Smooth muscle cell (in vitro differentiated cells): ENCODE data around the gene TUBA1C. TPM values are rescaled to one million over a fixed set of nuclear protein-coding genes. Genes with fewer than 3 reads are reported as not detected.

Experiments
- DNase-seq: peaks from one replicate; lab custom pipeline; 2025; ENCODE audit not compliant: unreplicated experiment; lab: John Stamatoyannopoulos, UW
- H2AFZ ChIP-seq: fragments of 200-600 bp; sonication (generic); 2 replicates; pipeline ENCODE4 v1.6.0; 2016; ENCODE audit warnings: antibody characterized with exemption, low read depth, mild to moderate bottlenecking
- H3F3A ChIP-seq: fragments of 200-600 bp; sonication (generic); 2 replicates; pipeline ENCODE4 v1.6.0; 2017; ENCODE audit warnings: antibody characterized with exemption, low read depth
- H3K27ac ChIP-seq: fragments of 200-600 bp; sonication (generic); 2 replicates; pipeline ENCODE4 v1.5.1; 2016; ENCODE audit warnings: low read depth, mild to moderate bottlenecking
- H3K27me3 ChIP-seq: fragments of 200-600 bp; sonication (generic); 2 replicates; pipeline ENCODE4 v1.6.1; 2016; ENCODE audit warnings: low read depth, mild to moderate bottlenecking
- H3K36me3 ChIP-seq: fragments of 200-600 bp; sonication (generic); 2 replicates; pipeline ENCODE4 v1.5.1; 2016; ENCODE audit warnings: low read depth
- H3K4me1 ChIP-seq: fragments of 200-600 bp; sonication (generic); 2 replicates; pipeline ENCODE4 v1.5.1; 2016; ENCODE audit warnings: low read depth
- H3K4me2 ChIP-seq: fragments of 200-600 bp; sonication (generic); 2 replicates; pipeline ENCODE4 v1.6.0; 2016; ENCODE audit warnings: mild to moderate bottlenecking
- H3K4me3 ChIP-seq: fragments of 200-600 bp; sonication (generic); 2 replicates; pipeline ENCODE4 v1.5.1; 2016; ENCODE audit warnings: mild to moderate bottlenecking
- H3K79me2 ChIP-seq: fragments of 200-600 bp; sonication (generic); 2 replicates; pipeline ENCODE4 v1.6.0; 2016; ENCODE audit warnings: low read depth, mild to moderate bottlenecking
- H3K9ac ChIP-seq: fragments of 200-600 bp; sonication (generic); 2 replicates; pipeline ENCODE4 v1.6.0; 2016; ENCODE audit warnings: low read depth
- H3K9me3 ChIP-seq: fragments of 200-600 bp; sonication (generic); replicated peaks from 2 replicates; pipeline ENCODE4 v1.5.1; 2016; ENCODE audit warnings: low read depth
- H4K20me1 ChIP-seq: fragments of 200-600 bp; sonication (generic); 2 replicates; pipeline ENCODE4 v1.6.0; 2016; ENCODE audit warnings: low read depth
- CTCF ChIP-seq: fragments of 200-600 bp; sonication (generic); IDR thresholded peaks from 2 replicates; pipeline ENCODE4 v1.5.1; 2017; ENCODE audit warnings: borderline replicate concordance, mild to moderate bottlenecking, antibody characterized with exemption; ENCODE audit not compliant: insufficient read depth, poor library complexity, severe bottlenecking
- WGBS: methylation state at CpG from one replicate; pipeline ENCODE4 v1.1.7; 2016; ENCODE audit warnings: low lambda C conversion rate; 5-methylcytosine and 5-hydroxymethylcytosine counted together
- polyA plus RNA-seq: library from polyadenylated mRNA; unstranded; fragments of >200 nt; fragmentation: Nextera tagmentation; extraction: Ambion mirVana; gene quantifications from 2 replicates; pipeline ENCODE4 v1.2.1, GENCODE V29; 2016
- total RNA-seq: library from RNA; depleted of rRNA; stranded (reverse); fragments of >200 nt; gene quantifications from 2 replicates; pipeline ENCODE4 v1.2.3, GENCODE V29; 2014

Gene TUBA1C
- 538 and 586 TPM in 2 replicates for total RNA-seq
- polyA plus RNA-seq = 280 and 284 TPM in 2 replicates

- Histone ChIP-seq H3K27ac (peak within 1 kb of the TSS; percentile 96), H3K36me3 (peaks cover 6% of the 10 kb centered on the region), H3K27me3 (no peaks in the 10 kb centered on the region), H3K4me1 (peaks cover 43% of the 10 kb centered on the region), H3K9ac (peak within 1 kb of the TSS; percentile 94), H3K9me3 (no peaks in the 10 kb centered on the region), H3F3A (peaks cover 34% of the 10 kb centered on the region), H3K4me2 (peak within 1 kb of the TSS; percentile 94), H3K4me3 (peak within 1 kb of the TSS; percentile 84), H3K79me2 (peaks cover 35% of the 10 kb centered on the region), H4K20me1 (peaks cover 44% of the 10 kb centered on the region), H2AFZ (peak within 1 kb of the TSS; percentile 79)
- TF ChIP-seq CTCF = no peak
- peak; percentile 83 for DNase-seq
- under 1% methylated on average over 37 of the region's 61 CpGs for WGBS
Measured at GRCh38 chr12:49264873-49265792, at the start of gene TUBA1C. Gene TUBA1C, plus strand, starts transcription at chr12:49265082. Its CDS starts 100 bp downstream, at chr12:49265182.

GRCh38 chr12:49219417-49220026 lies 45.4 kb upstream of the TUBA1C start:
- no peak overlapping the region for H2AFZ ChIP-seq

GRCh38 chr12:49220972-49221371 lies 43.9 kb upstream of the TUBA1C start:
- Histone ChIP-seq H3K9me3 (no peaks in the 10 kb centered on the region), H3F3A (no peaks in the 10 kb centered on the region), H3K36me3 (no peaks in the 10 kb centered on the region), H3K4me3 (no peak overlapping the region), H4K20me1 (no peaks in the 10 kb centered on the region), H3K27ac (no peak overlapping the region), H3K4me2 (no peak overlapping the region), H3K9ac (no peak overlapping the region), H3K4me1 (peaks cover 20% of the 10 kb centered on the region), H2AFZ (no peak overlapping the region), H3K79me2 (no peaks in the 10 kb centered on the region), H3K27me3 (no peaks in the 10 kb centered on the region)
- WGBS = 94% methylated on average over 4 of the region's 4 CpGs
- DNase-seq = no peak
- TF ChIP-seq CTCF = no peak

More at GRCh38 chr12:49219417-49220026, 45.4 kb upstream of the TUBA1C start:
- Histone ChIP-seq H3K9me3 (no peaks in the 10 kb centered on the region), H3K4me2 (no peak overlapping the region), H4K20me1 (no peaks in the 10 kb centered on the region), H3K36me3 (no peaks in the 10 kb centered on the region), H3K4me3 (no peak overlapping the region), H3K79me2 (no peaks in the 10 kb centered on the region), H3K27me3 (no peaks in the 10 kb centered on the region), H3K4me1 (peaks cover 31% of the 10 kb centered on the region), H3F3A (peaks cover 6% of the 10 kb centered on the region), H3K9ac (no peak overlapping the region), H3K27ac (no peak overlapping the region)
- 91% methylated on average over 8 of the region's 11 CpGs for WGBS
- TF ChIP-seq CTCF = no peak
- no peak for DNase-seq
